NCI-H1417 treated with DMSO at 0.1 percent for 48 hours (cell line): Measurements from ENCODE around the gene RBM20.
"Not testable (repeated sequence)": the region's sequence is repeated elsewhere in the genome, so short reads cannot be mapped to it uniquely, and the experiment has no call there.

ENCODE experiments used
- DNase-seq: peaks from one replicate; lab custom pipeline; 2025; lab: John Stamatoyannopoulos, UW

The RBM20 gene

GRCh38 chr10:110764793-110765512 is 120.8 kb downstream of the RBM20 start:
- DNase-seq = no peak

GRCh38 chr10:110765513-110766319 is 121.6 kb downstream of the RBM20 start:
- no peak for DNase-seq

GRCh38 chr10:110767601-110768000 is 123.5 kb downstream of the RBM20 start:
- not testable (repeated sequence) for DNase-seq

- no peak for DNase-seq
These were observed 126.1 kb downstream of the RBM20 start for GRCh38 chr10:110770243-110770642.

GRCh38 chr10:110771486-110771885 is 127.3 kb downstream of the RBM20 start:
- no peak for DNase-seq

GRCh38 chr10:110771991-110772390 is 127.9 kb downstream of the RBM20 start:
- DNase-seq = no peak

- DNase-seq = peak; percentile 8
These were observed 128.4 kb downstream of the RBM20 start for GRCh38 chr10:110772454-110773025.

GRCh38 chr10:110773693-110774068 is 129.5 kb downstream of the RBM20 start:
- no peak for DNase-seq

- DNase-seq = no peak
These were observed 130.2 kb downstream of the RBM20 start for GRCh38 chr10:110774069-110775019.

- DNase-seq = no peak
These were observed 130.9 kb downstream of the RBM20 start for GRCh38 chr10:110775020-110775375.

GRCh38 chr10:110775406-110775805 is 131.3 kb downstream of the RBM20 start:
- DNase-seq = no peak

GRCh38 chr10:110777017-110777416 is 132.9 kb downstream of the RBM20 start:
- DNase-seq = no peak

- no peak for DNase-seq
These were observed 133.5 kb downstream of the RBM20 start for GRCh38 chr10:110777661-110778060.

- DNase-seq = no peak
These were observed 134.1 kb downstream of the RBM20 start for GRCh38 chr10:110778211-110778610.

- DNase-seq = no peak
These were observed 135.4 kb downstream of the RBM20 start for GRCh38 chr10:110779489-110779888.

- DNase-seq = no peak
These were observed 136.6 kb downstream of the RBM20 start for GRCh38 chr10:110780704-110781103.

- DNase-seq = no peak
These were observed 137.0 kb downstream of the RBM20 start for GRCh38 chr10:110781139-110781538.

GRCh38 chr10:110782616-110783015 is 138.5 kb downstream of the RBM20 start:
- no peak for DNase-seq

GRCh38 chr10:110783509-110784107 is 139.5 kb downstream of the RBM20 start:
- DNase-seq = no peak

GRCh38 chr10:110784198-110784597 is 140.1 kb downstream of the RBM20 start:
- no peak for DNase-seq

GRCh38 chr10:110786172-110786571 is 142.0 kb downstream of the RBM20 start:
- no peak for DNase-seq
